HG02981 (cell line): Measurements from ENCODE around the gene AKR7A3.
"Not testable (repeated sequence)": the region's sequence is repeated elsewhere in the genome, so short reads cannot be mapped to it uniquely, and the experiment has no call there.

Experiments used
- ATAC-seq: cut with Tn5 transposase; IDR thresholded peaks from one replicate; pipeline ENCODE4 v1.9.1; 2021; ENCODE audit warnings: mild to moderate bottlenecking, moderate library complexity; ENCODE audit not compliant: unreplicated experiment

AKR7A3 gene

GRCh38 chr1:19319196-19319595 is 30.6 kb upstream of the AKR7A3 start:
- ATAC-seq: no peak

GRCh38 chr1:19317126-19317910 is 28.7 kb upstream of the AKR7A3 start:
- no peak for ATAC-seq

GRCh38 chr1:19315378-19316198 is 27.0 kb upstream of the AKR7A3 start:
- ATAC-seq: peak; percentile 40

GRCh38 chr1:19313961-19314882 is 25.7 kb upstream of the AKR7A3 start:
- ATAC-seq: no peak

- no peak for ATAC-seq
These were observed 25.0 kb upstream of the AKR7A3 start for GRCh38 chr1:19313636-19313959.

GRCh38 chr1:19312782-19313635 is 24.4 kb upstream of the AKR7A3 start:
- no peak for ATAC-seq

GRCh38 chr1:19311931-19312781 is 23.6 kb upstream of the AKR7A3 start, which contains the start of the genes AKR7A2 and SLC66A1:
AKR7A2 (minus strand) TSS chr1:19312144; CDS start chr1:19312124, 20 bp downstream.
SLC66A1 (plus strand) TSS chr1:19312326; CDS start chr1:19317678, 5,352 bp downstream.
- ATAC-seq: peak; percentile 67

GRCh38 chr1:19311503-19311930 is 22.9 kb upstream of the AKR7A3 start:
- ATAC-seq: no peak

- no peak for ATAC-seq
These were observed 22.3 kb upstream of the AKR7A3 start for GRCh38 chr1:19310720-19311502.

GRCh38 chr1:19310061-19310460 is 21.5 kb upstream of the AKR7A3 start:
- ATAC-seq: no peak

GRCh38 chr1:19309123-19309813 is 20.7 kb upstream of the AKR7A3 start:
- no peak for ATAC-seq

- ATAC-seq: no peak
These were observed 19.9 kb upstream of the AKR7A3 start for GRCh38 chr1:19308509-19308907.

- no peak for ATAC-seq
These were observed 19.4 kb upstream of the AKR7A3 start for GRCh38 chr1:19307794-19308508.

GRCh38 chr1:19306941-19307340 is 18.4 kb upstream of the AKR7A3 start:
- ATAC-seq: no peak

- no peak for ATAC-seq
These were observed 17.3 kb upstream of the AKR7A3 start for GRCh38 chr1:19305880-19306279.

GRCh38 chr1:19304081-19304480 is 15.5 kb upstream of the AKR7A3 start:
- ATAC-seq: not testable (repeated sequence)

- no peak for ATAC-seq
These were observed 11.6 kb upstream of the AKR7A3 start for GRCh38 chr1:19300211-19300610.
